Fibroblast of upper back skin (primary cell): ENCODE results near the gene BEST4.
"Not testable (repeated sequence)": the region's sequence is repeated elsewhere in the genome, so short reads cannot be mapped to it uniquely, and the experiment has no call there.

Source experiments
- DNase-seq: peaks from one replicate; pipeline ENCODE4 v3.0.0-alpha.2; 2013

BEST4 gene

DNA sequence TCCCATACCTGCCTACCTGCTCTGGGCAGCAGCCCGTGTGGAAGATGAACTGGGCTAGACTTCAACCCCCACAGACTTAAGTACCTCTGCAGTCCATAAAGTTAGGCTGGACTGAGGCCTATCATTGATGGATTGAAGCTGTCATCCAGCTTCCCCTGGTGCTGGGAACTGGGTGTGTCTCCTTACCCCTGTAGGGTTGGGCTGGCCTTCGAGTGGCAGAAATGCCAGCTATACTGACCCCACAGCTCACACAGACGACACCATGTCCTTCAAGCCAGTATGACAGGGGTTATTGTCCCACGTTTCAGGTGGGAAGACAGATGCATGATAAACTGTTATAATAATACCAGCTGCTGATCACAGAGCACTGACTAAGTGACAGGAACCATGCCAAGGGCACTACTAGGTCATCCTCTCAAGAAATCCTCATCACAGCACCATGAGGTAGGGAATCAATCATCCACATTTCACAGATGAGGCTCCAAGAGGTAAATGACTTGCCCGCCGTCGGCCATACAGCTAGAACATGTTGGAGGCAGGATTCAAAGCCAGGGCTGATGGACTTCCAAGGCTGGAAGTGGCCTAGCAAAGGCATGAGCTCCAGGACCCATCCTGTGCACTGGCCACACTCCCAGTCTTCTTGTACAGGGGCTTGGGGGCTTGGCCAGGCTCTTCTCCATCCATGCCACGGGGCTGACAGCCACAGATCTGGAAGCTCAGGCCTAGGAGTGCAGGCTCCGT lies at the start of gene BEST4:
BEST4 (minus strand) TSS at position 51 of the 741 bp plus-strand sequence. CDS start 465 bp downstream, outside the sequence.
- no peak for DNase-seq

DNA sequence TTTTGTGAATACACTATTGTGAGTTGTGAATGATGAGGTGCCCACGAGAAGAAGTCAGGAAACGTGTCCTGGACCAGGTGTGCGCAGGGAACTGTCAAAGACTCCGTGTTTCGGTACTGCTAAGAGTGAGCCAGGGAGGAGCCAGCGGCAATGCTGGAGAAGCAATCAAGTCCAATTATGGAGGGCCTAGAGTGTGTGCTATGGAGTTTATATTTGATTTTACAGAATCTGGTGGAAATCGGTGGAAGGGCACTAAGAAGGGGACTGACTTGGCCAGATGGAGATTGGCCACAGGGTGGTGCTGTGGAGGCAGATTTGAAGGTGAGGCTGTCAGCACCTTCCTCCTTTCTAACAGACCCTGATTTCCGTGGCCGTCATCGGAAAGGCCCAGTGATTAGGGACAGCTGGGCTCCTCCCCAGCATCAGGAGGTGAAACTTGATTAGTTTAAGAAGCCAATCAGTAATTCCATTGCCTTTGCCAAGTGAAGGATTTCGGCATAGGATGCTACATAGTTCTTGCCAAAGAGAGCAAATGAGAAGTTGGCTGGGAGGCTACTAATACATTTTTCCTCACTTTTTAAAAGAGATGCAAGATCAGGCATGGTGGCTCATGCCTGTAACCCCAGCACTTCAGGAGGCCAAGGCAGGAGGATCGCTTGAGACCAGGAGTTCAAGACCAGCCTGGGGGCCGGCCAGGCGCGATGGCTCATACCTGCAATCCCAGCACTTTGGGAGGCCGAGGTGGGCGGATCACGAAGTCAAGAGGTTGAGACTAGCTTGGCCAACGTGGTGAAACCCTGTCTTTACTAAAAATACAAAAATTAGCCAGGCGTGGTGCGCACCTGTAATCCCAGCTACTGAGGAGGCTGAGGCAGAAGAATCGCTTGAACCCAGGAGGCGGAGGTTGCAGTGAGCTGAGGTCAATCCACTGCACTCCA lies 48.0 kb upstream of the BEST4 start:
- DNase-seq, result peak; percentile 77

DNA sequence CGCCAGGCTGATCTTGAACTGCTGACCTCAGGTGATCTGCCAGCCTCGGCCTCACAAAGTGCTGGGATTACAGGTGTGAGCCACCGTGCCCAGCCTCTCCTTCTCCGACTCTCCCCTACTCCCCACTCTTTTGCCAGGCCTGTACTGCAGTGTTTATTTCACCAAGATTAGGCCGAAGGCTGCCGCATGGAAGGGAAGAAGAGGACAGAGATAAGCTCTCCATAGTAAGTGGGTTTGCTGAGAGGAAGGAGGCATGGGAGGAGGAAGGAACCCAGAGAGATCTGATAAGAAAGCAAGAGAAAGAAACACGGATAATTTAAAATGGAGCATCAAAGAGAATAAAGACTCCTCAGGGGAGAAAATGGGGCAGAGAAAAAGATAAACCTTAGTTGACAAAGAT lies 46.4 kb upstream of the BEST4 start:
- DNase-seq, result no peak

DNA sequence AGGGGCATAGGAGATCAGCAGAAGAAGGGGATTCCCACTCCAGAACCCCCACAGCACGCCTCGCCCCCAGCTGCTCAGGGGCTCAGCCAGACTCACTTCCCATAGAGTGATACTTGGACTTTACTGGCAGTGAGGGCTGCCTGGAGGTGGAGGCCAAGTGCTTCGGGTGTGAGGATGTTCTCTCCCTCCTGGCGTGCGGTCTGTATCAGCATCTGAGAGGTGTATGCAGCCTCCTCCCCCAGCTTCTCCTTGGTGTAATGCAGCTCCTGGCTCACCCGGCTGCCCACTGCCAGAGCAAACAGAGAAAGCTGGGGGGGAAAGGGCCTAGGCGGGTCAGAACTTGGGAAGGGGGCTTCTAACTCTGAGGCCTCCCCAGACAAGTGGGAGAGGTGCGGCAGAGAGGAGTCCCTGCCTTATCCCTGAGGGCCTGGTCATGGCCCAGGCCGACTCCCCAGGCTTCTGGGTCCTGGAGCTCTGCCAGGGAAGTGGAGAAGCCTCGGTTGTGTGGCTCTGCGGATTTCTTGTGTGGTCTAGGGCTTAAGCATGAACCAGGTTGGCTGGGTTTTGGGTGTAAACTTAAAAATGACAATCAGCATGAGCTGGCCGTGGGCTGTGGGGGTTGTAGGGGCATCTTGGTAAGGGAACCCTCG lies 44.2 kb upstream of the BEST4 start:
- DNase-seq, result no peak

DNA sequence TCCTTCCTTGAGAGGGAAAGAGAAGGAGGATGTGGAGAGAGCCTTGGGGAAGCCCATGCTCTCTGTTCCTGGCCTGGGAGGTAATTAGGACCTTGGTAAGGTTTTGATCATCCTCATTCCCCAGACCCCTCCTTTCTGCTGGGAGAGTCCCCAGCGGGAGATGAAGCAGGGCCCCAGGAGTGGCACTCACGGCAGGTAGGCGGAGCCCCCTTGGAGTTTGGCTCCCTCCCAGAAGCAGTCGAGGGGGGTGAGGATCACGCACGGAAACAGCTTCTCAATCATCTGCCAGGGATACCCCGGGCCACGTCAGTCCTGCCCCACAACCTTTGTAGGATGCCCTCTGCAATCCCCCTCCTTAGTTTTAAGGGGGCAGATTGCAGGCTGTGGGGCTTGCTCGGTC lies 43.5 kb upstream of the BEST4 start:
- DNase-seq, result no peak

DNA sequence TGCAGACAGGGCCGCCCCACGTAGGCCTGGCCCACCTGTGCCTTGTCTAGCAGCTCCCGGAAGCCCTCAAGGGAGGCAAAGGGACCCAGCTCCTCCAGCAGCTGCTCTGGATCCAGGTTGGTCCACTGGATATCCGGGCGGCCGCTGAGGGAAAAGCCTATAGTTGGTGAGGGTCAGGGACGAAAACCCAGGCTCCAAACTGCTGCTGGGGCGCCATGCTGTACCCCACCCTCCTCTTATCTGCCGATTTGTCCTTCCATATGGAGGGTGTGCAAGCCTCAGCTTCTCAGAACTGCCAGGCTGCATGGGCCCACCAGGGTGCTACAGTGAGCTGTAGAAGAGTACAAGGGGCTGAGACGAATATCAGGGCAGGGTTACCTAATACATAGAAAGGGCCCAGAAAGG lies 42.9 kb upstream of the BEST4 start:
- DNase-seq, result no peak

DNA sequence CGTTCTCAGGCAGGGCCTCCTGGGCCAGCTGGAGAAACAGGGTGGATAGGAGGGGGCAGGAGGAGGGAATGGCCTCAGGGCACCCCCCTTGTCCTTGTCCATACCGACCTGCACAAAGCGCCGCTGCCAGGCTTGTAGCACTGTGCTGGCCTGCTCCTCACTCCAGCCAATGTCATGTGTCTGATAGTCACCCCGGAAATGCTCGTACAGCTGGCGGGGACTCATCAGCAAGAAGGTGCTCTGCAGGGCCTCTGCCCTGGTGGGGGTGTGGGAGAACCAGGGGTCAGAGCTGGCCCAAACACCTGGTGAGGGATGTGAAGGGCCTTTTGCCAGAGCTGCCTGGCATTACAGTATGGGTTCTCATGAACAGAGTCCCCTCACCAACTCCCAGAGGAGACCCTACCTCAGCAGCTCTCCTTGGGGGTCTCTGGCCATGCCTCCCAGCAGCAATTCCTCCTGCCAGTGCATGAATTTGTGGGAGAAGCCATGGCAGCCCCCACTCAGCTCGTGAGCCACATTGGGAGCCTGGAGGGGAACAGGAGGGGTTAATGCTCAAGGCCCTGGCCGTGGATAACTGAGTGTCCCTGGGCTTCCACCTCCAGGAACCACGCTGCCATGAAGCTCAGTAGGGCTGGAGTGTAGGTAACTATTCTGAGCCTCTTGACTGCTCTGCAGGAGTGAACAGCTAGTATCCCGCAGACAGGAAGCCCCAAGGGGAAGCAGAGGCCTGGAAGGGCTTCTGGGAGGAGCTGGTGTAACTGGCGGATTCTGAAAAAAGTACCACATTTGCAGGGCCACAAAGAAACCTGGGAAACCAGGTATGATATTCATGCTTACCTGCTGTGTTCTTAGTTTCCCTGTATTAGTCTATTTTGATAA lies 41.8 kb upstream of the BEST4 start:
- DNase-seq, result no peak

DNA sequence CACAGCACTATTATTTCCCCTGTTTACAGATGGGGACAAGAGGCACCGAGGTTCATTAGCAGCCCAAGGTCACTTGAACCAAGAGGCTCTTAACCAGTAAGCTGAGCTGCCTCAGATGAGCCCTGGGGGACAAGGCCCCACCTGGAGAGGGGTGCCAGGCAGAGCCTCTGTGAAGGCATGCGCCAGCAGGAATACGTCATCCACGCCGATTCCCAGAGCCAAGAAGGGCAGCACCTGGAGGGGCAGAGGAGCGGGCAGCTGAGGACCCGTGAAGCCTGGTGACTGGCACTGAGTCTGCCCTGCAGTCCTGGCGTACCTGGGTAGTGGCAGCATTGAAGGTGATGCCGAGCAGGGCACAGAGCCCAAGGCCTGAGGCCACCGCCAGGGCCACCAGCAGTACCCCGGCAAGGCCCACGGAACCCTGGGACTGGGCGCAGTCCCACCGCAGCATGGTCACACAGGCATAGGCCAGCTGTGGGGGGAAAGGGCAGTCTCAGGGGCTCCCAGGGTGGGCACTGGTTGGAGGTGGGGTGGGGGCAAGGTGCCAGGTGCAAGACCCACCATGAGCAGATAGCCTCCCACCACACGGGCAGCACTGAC lies 41.0 kb upstream of the BEST4 start:
- DNase-seq, result no peak

DNA sequence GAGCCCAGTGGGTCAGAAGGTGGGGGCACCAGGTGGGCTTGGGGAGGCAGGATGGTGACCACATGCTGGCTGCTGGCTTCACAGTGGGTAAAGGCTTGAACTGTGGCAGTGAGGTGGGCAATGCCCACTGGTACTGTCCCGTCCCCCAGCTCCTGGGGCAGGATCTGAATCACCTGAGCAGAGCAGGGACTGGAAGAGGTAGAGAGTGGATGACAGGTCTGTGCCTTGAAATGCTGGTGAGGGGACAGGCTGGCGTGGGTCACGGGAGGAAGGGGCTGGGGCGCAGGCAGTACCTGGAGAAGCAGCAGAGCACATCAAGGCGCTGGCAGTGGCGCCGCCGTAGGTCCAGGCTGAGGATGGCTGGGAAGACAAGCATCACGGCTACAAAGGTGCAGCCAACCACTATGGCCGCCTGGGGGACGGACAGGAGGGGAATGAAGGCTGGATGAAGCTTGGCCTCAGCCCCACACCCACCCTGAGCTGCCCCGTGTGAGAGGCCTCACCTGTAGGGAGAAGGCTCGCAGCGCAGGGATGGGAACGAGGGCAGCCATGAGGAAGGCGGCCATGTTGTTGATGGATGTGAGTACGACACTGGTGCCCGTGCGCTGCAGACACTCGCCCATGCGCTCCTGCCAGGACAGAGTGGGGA lies 40.2 kb upstream of the BEST4 start:
- DNase-seq, result no peak

DNA sequence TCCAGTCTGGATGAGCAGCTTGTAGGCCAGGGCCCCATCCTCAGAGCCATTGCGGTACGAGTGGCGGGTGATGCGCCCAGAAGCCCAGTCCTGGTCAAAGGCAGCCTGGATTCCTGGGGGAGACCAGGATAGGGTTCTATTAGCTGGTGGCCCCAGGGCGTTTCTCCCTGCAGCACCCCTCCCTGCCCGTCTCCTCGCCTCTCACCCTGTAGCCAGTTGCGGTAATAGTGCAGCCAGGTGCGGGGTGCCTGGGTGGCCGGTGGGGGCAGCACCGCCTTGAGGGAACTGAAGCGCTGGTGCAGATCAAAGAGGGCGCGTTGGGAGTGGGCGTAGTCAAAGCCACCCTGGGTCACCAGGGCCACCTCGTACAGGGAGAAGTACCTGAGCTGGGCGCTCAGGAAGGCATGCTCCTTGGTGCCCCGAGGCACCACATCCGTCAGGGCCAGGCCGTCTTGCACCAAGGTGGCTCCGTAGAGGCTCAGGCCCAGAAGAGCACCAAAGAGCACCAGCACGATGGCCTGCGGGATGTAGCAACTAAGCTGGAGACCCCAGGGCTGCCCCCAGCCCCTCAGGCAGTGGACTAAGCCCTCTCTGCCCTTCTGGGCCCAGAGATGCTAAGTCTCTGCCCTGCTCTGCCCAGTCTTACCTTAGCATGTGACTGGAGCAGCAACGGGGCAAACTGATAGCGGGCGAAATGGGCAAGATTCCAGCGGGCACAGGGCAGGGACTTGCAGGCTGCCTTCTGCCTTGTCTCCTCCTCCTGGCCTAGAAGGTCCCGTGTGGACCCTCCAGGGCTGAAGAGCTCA lies 39.4 kb upstream of the BEST4 start:
- DNase-seq, result no peak

DNA sequence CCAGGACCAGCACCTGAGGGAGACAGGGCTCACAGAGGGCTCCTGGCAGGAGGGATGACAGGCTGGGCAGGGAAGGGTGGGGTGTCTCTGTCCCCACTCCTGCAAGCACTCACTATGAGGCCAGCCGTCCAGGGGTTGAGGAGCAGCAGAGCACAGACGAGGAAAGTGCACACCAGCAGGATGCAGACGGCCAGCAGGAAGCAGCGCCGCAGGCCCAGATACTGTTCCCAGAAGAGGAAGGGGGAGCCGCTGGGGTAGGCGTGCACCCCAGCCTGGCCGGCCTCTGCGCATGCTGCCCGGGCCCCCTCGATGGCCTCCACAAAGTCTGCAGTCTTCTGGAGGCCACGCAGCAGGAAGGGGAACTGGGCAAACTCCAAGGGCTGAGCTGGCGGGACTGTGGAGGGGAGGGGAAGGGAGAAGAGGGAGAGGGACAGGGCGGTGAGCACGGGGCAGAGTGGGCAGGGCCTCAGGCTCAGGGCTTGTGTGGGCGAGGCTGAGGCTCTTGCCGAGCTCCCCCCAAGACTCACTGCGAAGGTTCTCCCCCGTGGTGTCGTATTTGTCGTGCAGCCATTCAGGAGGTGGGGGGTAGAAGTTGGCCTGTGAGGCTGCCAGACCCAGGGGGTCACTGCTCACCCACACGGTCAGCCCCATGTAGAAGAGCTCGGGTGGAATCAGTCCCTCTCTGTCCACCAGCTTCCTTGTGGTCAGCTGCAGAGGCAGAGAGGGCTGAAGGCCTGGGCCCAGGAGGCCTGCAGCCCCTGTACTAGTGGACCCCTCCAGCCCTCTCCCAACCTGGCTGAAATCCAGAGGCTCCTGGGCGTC lies 38.6 kb upstream of the BEST4 start:
- DNase-seq, result no peak

DNA sequence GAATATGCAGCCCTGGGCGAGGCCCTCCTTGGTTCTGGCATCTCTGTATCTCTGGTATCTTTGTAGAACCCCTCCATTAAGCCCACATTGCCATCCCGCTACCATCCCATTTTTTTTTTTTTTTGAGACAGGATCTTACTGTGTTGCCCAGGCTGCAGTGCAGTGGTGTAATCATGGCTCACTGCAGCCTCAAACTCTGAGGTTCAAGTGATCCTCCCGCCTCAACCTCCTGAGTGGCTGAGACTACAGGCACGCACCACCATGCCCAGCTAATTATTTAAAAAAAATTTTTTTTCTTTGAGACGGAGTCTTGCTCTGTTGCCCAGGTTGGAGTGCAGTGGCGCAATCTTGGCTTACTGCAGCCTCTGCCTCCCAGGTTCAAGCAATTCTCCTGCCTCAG lies 36.4 kb upstream of the BEST4 start:
- not testable (repeated sequence) for DNase-seq

DNA sequence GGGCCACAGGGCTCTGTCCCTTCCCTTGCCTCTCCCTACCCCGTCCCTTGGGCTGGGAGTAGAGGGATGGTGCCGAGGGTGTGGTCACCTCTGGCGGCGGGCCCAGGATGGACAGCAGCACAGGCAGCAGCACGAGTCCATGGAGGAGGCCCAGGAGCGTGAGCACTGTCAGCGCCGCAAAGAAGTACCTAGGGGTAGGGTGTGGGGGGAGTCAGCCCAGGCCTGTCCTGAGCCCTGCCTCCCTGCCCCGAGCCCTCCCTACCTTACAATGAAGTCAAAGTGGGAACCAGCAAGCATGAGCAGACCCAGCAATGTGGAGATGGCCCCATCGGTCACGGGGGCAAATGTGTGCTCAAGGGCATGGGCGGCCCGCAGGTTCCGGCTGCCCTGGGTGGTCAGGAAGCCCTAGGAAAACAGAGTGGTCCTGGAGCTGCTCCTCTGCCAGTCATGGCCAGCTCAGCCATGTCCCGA lies 35.0 kb upstream of the BEST4 start:
- no peak for DNase-seq

DNA sequence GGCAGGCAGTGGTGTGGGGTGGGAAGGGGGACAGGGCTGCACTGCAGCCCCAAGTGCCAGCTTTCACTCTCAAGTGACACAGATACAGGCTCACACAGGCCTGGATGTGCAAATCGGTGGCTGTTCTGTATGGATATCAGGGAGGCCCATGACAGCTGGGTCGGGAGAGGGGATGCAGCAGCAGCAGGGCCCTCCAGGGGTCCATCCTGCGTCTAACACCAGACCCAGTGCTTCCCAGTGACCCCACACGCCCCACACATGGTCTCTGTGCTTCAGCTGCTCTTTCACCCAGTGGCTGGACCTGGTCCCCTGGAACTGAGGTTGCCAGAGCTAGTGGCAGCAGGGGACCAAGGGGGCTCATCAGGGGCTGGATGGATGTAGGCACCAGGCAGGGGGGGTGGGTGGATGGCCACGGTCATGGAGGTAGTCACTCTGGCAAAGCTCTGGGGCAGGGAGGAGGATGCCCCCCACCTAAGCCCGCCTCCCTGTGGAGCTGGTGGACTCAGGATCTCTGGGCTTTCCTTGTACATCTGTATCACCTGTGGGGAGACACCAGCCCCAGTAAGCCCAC lies 34.2 kb upstream of the BEST4 start:
- DNase-seq, result no peak

DNA sequence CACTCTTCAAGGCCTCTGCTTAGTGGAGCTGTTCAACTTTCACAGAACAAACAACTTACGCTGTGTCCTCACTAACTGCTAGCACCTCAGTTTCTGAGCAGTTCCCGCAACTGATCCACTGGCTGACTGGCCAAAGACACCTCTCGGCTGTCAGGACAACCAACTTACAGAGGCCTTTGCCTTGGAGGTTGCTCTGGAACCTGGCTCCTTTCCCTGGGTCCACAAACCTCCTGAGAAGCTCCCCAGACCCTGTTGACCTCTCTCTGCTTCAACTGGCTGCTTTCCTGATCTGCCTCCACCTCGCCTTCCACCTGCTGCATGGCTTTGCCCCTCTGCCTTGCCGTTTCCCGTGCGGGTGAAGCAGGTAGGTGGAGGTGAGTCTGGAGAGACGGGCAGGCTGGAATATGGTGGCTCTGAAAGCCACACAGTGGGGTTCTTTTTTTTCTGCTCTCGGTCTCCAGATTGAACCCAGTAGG lies 33.3 kb upstream of the BEST4 start:
- DNase-seq, result no peak

DNA sequence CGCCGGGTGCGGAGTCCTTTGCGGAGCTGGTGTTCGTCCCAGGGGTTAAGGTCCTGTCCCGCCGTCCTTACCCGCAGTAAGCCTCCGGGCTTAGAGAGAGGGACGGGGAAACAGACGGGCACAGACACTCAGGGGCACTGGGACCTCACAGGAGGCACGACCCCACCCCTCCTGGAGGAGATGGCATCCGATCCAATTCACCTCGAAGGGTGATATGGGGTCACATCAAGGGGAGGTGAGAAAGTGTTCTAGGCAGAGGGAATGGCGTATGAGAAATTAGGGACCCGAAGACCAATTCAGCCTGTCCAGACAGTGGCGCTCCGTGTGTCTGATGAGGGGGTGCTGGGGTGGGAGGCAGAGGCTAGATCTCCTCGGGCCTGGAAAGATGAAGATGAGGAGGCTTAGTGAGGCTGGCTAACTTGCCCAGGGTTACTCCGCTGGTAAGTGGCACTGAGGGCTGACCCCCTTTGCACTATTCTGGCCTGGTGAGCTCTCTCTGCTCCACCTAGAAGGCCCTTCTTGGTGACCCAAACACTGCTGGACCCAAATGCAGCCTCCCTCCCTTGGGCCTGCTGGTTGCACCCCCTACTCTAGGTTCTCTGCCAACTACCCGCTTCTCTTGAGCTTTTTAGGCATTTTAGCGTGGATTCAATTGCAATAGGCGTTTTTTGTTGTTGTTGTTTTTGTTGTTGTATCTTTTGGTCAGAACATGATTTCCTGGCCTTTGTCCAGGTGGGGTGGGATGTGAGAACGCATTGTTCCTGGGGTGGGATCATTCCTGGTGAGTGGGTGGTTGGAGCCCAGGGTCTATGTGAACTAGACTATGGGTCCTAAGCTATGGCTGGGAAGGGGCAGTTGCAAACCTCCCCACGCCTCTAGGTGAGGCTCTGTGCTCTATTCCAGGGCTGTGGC lies 32.6 kb upstream of the BEST4 start:
- no peak for DNase-seq

DNA sequence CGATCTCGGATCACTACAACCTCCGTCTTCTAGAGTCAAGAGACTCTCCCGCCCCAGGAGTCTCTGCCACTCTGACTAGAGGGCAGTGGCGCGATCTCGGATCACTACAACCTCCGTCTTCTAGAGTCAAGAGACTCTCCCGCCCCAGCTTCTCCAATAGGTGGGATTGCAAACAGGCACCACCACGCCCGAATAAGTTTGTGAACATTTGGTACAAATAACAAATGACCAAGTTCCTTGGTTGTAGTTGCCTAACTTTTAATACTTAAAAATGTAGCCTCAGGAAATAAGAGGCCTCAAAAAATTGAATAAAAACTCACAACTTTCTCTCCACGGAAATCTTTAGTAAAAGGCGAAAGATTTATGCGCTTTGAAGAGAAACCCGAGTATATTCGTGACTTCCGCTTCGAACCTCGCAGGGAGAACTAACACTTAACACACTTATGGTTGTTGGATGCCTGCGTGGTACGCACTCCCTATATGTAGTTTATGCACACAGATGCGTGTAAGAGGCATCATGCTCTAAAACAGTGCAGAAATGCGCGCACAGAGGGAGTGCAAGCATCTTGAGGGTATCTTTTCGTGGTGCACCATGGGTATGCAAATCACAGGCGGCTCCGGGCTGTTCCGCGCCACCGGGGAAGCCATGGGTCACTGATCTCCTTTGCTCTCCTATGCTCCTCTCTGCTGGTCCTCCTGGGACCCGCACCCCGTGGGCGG lies 31.8 kb upstream of the BEST4 start:
- DNase-seq, result peak; percentile 98
